Activated CD4-positive, alpha-beta memory T cell treated with anti-CD3 and anti-CD28 coated beads, Interleukin-2, amount 10 ng/mL, durations not matched to agents 7 days and 5 days (primary cell): ENCODE data around the gene NADSYN1. TPM values are rescaled to one million over a fixed set of nuclear protein-coding genes. Genes with fewer than 3 reads are reported as not detected.
"Not testable (repeated sequence)": the region's sequence is repeated elsewhere in the genome, so short reads cannot be mapped to it uniquely, and the experiment has no call there.

Source experiments
- CTCF ChIA-PET: fragments of 350-600 bp; sonication (Branson Sonifier 250); formaldehyde crosslinking; loops from one replicate; lab custom pipeline; 2021; ENCODE audit warnings: antibody characterized with exemption, inconsistent platforms; lab: Charles Lee
- POLR2A ChIA-PET: fragments of 350-600 bp; sonication (Branson Sonifier 250); formaldehyde crosslinking; loops from one replicate; lab custom pipeline; 2021; ENCODE audit warnings: antibody characterized with exemption; lab: Charles Lee
- DNase-seq: peaks from one replicate; pipeline ENCODE4 v3.0.0-alpha.2; 2020
- H3K27ac Mint-ChIP-seq: one replicate; pipeline ENCODE4 v1.8.0; 2021; ENCODE audit warnings: mild to moderate bottlenecking, mixed read lengths
- H3K27me3 Mint-ChIP-seq: one replicate; pipeline ENCODE4 v1.8.0; 2021; ENCODE audit warnings: mixed read lengths
- H3K36me3 Mint-ChIP-seq: one replicate; pipeline ENCODE4 v1.8.0; 2021; ENCODE audit warnings: low read depth, mixed read lengths
- H3K4me1 Mint-ChIP-seq: one replicate; pipeline ENCODE4 v1.8.0; 2021; ENCODE audit warnings: mixed read lengths
- H3K4me3 Mint-ChIP-seq: one replicate; pipeline ENCODE4 v1.8.0; 2021; ENCODE audit warnings: mild to moderate bottlenecking, mixed read lengths
- H3K9me3 Mint-ChIP-seq: one replicate; pipeline ENCODE4 v1.8.0; 2021; ENCODE audit warnings: mixed read lengths
- total RNA-seq, 2 experiments: library from RNA; stranded (reverse); gene quantifications; one replicate each; pipeline ENCODE4 v1.2.3, GENCODE V29; 2021

Gene NADSYN1
- total RNA-seq, 2 experiments from 2014 or later, result 141 to 142 TPM

DNA sequence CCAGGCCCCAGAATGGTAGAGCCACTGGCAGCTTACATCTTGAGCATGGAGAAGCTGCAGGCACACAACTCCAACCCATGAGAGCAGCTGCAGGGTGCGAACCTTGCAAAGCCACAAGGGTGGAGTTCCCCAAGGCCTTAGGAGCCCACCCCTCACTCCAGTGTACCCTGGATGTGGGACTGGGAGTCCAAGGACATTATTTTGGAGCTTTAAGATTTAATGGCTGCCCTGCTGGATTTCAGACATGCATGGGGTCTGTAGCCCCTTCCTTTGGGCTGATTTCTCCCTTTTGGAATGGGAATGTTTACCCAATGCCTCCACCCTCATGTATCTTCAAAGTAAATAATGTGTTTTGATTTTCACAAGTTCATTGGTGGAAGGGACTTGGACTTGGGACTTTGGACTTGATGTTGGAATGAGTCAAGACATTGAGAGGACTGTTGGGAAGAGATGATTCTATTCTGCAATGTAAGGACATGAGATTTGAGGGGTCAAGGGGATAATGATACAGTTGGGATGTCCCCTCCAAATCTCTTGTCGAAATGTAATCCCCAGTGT, 73.0 kb downstream of the NADSYN1 start:
- peaks cover 4% of the 10 kb centered on the region for H3K27me3 Mint-ChIP-seq
- ChIA-PET POLR2A (no interaction called here), CTCF (no interaction called here)
- H3K4me3 Mint-ChIP-seq, result no peak overlapping the region
- DNase-seq, result no peak
- peaks cover 9% of the 10 kb centered on the region for H3K9me3 Mint-ChIP-seq
- no peak overlapping the region for H3K27ac Mint-ChIP-seq
- no peaks in the 10 kb centered on the region for H3K4me1 Mint-ChIP-seq
- H3K36me3 Mint-ChIP-seq, result no peaks in the 10 kb centered on the region

DNA sequence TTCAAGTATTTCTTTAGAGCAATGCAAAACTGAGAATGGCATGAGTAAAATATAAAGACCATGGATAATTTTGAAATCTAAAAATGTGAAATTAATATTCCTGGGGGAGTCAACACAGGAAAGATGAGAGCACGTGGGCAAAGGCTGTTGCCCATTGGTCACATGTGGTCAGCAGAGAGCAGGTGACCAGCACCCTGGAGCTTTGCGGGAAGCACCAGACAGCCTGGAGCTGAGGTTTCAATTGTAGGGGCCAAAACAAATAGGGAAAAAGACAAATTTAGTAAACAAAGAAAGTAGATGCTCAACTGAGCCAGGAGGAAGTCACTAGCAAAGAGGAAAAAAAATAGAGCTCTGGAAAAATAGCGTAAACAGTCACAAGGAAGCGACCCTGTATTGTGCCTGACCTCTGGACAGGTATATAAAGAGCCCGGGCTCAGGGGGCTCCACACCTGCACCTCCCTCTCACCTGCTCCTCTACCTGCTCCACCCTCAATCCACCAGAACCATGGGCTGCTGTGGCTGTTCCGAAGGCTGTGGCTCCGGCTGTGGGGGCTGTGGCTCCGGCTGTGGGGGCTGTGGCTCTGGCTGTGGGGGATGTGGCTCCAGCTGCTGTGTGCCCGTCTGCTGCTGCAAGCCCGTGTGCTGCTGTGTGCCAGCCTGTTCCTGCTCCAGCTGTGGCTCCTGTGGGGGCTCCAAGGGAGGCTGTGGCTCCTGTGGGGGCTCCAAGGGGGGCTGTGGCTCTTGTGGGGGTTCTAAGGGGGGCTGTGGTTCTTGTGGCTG, 74.0 kb downstream of the NADSYN1 start, which contains the start of gene KRTAP5-7:
KRTAP5-7 (plus strand) TSS at position 472 of the 780 bp plus-strand sequence; CDS start at position 506, 34 bp downstream.
- H3K27ac Mint-ChIP-seq, POLR2A ChIA-PET, H3K27me3 Mint-ChIP-seq, CTCF ChIA-PET, H3K9me3 Mint-ChIP-seq, DNase-seq, H3K36me3 Mint-ChIP-seq, H3K4me3 Mint-ChIP-seq, H3K4me1 Mint-ChIP-seq: not testable (repeated sequence)

DNA sequence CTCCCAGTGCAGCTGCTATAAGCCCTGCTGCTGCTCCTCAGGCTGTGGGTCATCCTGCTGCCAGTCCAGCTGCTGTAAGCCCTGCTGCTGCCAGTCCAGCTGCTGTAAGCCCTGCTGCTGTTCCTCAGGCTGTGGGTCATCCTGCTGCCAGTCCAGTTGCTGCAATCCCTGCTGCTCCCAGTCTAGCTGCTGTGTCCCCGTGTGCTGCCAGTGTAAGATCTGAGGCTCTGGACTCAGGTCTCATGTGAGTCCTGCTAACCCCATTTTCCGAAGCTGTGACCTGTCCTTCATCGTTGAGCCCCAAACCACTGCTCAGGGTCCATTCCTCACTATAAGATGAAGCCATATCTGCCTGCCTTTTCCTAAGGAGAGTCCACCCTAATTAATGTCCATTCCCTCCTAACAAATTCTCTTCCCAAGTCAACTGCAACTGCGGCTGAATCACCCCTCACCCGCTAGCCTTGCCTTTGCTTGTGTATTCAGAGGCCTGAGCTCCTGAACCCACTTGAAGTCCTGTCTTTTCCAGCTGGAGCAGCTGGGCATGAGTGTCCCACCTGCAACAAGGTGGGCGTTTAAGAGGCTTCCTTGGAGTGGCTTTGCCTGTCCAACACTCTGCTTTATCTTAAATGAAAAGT, 74.7 kb downstream of the NADSYN1 start:
- Mint-ChIP-seq H3K27ac (no peak overlapping the region), H3K27me3 (peaks cover 6% of the 10 kb centered on the region), H3K9me3 (peaks cover 2% of the 10 kb centered on the region), H3K4me3 (no peak overlapping the region), H3K4me1 (no peaks in the 10 kb centered on the region), H3K36me3 (no peaks in the 10 kb centered on the region)
- ChIA-PET CTCF (no interaction called here), POLR2A (no interaction called here)
- no peak for DNase-seq

DNA sequence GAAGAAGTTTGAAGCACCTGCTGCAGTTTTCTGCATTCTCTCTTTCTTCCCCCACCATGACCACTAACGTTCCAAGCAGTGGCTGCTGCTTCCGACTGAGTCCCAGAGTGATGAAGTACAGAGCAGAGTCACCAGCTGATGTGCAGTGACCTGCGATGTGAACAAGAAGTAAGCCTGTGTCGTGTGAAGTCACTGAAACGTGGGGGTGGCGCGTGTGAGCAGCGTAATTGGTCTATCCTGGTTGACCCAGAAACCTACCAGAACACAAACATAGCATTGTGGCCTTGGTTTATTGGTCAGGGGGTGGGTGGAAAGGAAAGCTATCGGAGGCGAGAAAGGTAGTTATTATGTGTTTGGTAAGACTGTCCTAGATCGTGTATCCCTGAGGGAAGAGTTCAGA, 77.6 kb downstream of the NADSYN1 start:
- H3K9me3 Mint-ChIP-seq, result no peaks in the 10 kb centered on the region
- H3K36me3 Mint-ChIP-seq, result no peaks in the 10 kb centered on the region
- peaks cover 6% of the 10 kb centered on the region for H3K27me3 Mint-ChIP-seq
- no peak overlapping the region for H3K27ac Mint-ChIP-seq
- no peaks in the 10 kb centered on the region for H3K4me1 Mint-ChIP-seq
- POLR2A ChIA-PET, result no interaction called here
- no peak overlapping the region for H3K4me3 Mint-ChIP-seq
- DNase-seq, result no peak
- CTCF ChIA-PET, result no interaction called here

DNA sequence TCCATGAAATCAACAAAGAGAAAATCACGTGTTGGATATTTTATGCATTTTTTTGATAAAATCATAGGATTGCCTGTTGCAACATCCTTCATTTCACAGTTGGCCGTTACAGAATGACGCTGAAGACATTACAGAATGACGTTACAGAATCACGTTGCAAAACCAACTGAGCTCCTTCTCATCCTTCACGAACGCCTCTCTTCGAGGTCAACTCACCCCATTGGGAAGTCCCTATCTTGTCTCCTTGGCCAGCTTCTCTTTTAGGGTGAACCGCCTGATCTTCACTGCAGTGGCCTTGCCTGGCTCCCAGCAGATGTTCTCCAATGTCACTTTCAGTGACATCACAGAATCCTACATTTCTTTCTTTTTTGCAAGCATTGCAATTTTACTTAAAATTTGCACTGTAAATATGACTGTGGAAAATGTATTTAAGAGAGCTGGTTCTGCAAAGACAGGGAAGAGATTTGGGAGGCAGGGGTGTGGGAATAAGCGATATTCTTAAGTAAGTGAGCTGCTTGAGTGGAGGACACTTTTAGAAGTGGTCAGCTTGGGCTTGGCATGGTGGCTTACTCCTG, 79.1 kb downstream of the NADSYN1 start:
- CTCF ChIA-PET, result no interaction called here
- H3K27me3 Mint-ChIP-seq, result peaks cover 4% of the 10 kb centered on the region

DNA sequence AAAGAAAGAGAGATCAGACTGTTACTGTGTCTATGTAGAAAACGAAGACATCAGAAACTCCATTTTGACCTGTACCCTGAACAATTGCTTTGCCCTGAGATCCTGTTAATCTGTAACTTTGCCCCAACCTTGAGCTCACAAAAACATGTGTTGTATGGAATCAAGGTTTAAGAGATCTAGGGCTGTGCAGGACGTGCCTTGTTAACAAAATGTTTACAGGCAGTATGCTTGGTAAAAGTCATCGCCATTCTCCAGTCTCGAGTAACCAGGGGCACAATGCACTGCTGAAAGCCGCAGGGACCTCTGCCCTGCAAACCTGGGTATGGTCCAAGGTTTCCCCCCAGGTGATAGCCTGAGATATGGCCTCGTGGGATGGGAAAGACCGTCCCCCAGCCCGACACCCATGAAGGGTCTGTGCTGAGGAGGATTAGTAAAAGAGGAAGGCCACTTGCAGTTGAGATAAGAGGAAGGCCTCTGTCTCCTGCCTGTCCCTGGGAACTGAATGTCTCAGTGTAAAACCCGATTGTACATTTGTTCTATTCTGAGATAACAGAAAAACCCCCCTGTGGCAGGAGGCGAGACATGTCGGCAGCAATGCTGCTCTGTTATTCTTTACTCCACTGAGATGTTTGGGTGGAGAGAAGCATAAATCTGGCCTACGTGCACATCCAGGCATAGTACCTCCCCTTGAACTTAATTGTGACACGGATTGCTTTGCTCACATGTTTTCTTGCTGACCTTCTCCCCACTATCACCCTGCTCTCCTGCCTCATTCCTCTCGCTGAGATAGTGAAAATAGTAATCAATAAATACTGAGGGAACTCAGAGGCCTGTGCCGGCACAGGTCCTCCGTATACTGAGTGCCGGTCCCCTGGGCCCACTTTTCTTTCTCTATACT, 82.0 kb downstream of the NADSYN1 start:
- H3K27ac Mint-ChIP-seq, H3K4me1 Mint-ChIP-seq, DNase-seq, CTCF ChIA-PET, H3K9me3 Mint-ChIP-seq, H3K4me3 Mint-ChIP-seq, POLR2A ChIA-PET, H3K27me3 Mint-ChIP-seq, H3K36me3 Mint-ChIP-seq: not testable (repeated sequence)

More for the DNA sequence above, 79.1 kb downstream of the NADSYN1 start:
- H3K9me3 Mint-ChIP-seq, result no peaks in the 10 kb centered on the region
- H3K4me1 Mint-ChIP-seq, result no peaks in the 10 kb centered on the region
- H3K4me3 Mint-ChIP-seq, result no peak overlapping the region
- no peak for DNase-seq
- H3K36me3 Mint-ChIP-seq, result no peaks in the 10 kb centered on the region
- H3K27ac Mint-ChIP-seq, result no peak overlapping the region
- POLR2A ChIA-PET, result no interaction called here

DNA sequence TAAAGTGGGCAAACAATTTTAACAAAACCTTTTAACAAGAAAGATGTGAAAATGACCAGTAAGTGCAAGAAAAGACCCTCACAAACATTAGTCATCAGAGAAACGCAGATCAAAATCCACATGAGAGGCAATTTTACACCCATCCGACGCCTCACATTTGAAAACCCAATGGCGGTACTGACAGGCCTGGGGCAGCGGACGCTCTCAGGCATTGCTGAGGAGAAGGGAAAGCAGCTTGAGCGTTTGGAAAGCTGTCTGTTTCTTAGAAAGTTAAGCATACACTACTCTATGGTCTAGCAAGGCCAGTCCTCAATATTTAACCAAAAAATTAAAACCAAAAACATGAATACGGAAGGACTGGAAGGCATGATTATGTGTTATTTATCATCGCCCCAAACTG, 82.8 kb downstream of the NADSYN1 start:
- ChIA-PET CTCF (no interaction called here), POLR2A (no interaction called here)
- H3K36me3 Mint-ChIP-seq, result no peaks in the 10 kb centered on the region
- no peak overlapping the region for H3K4me3 Mint-ChIP-seq
- peaks cover 1% of the 10 kb centered on the region for H3K4me1 Mint-ChIP-seq
- H3K27me3 Mint-ChIP-seq, result peaks cover 1% of the 10 kb centered on the region
- H3K27ac Mint-ChIP-seq, result no peak overlapping the region
- no peak for DNase-seq
- H3K9me3 Mint-ChIP-seq, result peaks cover 3% of the 10 kb centered on the region

DNA sequence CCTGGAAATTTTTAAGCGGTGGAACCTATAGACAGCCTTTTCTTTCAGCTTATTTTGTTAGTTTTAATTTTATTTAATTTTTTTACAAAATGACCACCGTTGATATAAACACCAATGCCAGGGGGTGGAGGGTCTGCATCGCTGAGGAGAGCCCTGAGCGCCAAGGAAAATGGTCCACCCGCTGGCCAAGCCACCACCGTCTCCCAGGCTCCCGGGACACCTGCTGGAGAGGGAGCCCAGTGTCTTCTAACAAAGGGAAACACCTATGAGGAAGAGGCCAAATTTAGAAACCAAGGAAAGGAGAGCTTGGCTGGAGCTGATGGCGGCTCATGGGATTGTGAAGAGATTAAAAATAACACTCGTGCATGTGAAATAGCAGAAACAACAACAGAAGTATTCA, 84.5 kb downstream of the NADSYN1 start:
- Mint-ChIP-seq H3K9me3 (peaks cover 12% of the 10 kb centered on the region), H3K27ac (no peak overlapping the region), H3K27me3 (no peaks in the 10 kb centered on the region), H3K4me3 (no peak overlapping the region), H3K36me3 (no peaks in the 10 kb centered on the region), H3K4me1 (peaks cover 1% of the 10 kb centered on the region)
- ChIA-PET CTCF (no interaction called here), POLR2A (no interaction called here)
- DNase-seq, result no peak

DNA sequence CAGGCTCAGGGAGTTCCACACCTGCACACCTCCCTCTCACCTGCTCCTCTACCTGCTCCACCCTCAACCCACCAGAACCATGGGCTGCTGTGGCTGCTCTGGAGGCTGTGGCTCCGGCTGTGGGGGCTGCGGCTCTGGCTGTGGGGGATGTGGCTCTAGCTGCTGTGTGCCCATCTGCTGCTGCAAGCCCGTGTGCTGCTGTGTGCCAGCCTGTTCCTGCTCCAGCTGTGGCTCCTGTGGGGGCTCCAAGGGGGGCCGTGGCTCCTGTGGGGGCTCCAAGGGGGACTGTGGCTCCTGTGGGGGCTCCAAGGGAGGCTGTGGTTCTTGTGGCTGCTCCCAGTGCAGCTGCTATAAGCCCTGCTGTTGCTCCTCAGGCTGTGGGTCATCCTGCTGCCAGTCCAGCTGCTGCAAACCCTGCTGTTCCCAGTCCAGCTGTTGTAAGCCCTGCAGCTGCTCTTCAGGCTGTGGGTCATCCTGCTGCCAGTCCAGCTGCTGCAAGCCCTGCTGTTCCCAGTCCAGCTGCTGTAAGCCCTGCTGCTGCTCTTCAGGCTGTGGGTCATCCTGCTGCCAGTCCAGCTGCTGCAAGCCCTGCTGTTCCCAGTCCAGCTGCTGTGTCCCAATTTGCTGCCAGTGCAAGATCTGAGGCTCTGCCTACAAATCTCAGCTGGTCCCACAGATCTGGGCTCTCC, 85.1 kb downstream of the NADSYN1 start, which contains the start of gene KRTAP5-8:
KRTAP5-8 (plus strand) TSS at position 49 of the 689 bp plus-strand sequence; CDS start at position 80, 31 bp downstream.
- H3K27ac Mint-ChIP-seq, H3K36me3 Mint-ChIP-seq, POLR2A ChIA-PET, H3K4me3 Mint-ChIP-seq, DNase-seq, CTCF ChIA-PET, H3K27me3 Mint-ChIP-seq, H3K4me1 Mint-ChIP-seq: not testable (repeated sequence)
- peaks cover 12% of the 10 kb centered on the region for H3K9me3 Mint-ChIP-seq

DNA sequence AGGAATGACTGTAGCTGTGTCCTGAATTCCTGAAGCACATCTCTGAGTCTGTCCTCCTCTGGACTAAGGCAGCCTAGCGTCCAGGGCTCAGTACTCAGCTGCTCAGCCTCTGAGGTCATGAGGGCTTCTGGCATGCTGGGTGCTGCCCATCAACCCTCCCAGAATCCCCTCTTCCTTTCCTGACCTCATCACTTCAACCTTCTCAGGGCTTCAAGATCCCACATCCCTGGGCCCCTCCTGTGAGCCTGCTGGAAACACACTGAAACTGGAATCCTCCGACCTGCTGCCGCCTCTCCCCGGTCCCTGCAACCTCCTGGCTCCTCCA, 85.6 kb downstream of the NADSYN1 start:
- ChIA-PET CTCF (no interaction called here), POLR2A (no interaction called here)
- Mint-ChIP-seq H3K4me3 (no peak overlapping the region), H3K4me1 (peaks cover 1% of the 10 kb centered on the region), H3K9me3 (peaks cover 12% of the 10 kb centered on the region), H3K36me3 (no peaks in the 10 kb centered on the region), H3K27me3 (no peaks in the 10 kb centered on the region), H3K27ac (no peak overlapping the region)
- no peak for DNase-seq

DNA sequence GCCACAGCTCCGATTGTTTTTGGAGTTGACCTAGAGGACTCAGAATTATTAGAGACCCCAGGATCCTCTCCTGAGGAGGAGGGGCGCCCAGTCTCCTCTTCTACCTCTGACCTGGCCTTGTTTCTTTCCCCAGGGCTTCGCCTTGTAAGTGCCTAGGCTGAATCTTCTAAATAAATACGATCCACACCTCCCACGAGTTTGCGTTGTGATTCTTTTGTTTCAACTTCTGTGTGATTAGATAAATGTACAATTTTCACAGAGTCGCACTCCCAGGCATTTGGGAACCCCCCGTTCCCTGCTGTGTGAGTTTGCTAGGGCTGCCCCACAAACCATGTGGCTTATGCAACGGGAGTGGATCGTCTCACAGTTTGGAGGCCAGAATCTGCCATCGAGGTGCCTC, 86.0 kb downstream of the NADSYN1 start:
- peaks cover under 1% of the 10 kb centered on the region for H3K27me3 Mint-ChIP-seq
- H3K27ac Mint-ChIP-seq, result no peak overlapping the region
- DNase-seq, result no peak
- CTCF ChIA-PET, result no interaction called here
- no peaks in the 10 kb centered on the region for H3K36me3 Mint-ChIP-seq
- POLR2A ChIA-PET, result no interaction called here
- peaks cover 1% of the 10 kb centered on the region for H3K4me1 Mint-ChIP-seq
- H3K4me3 Mint-ChIP-seq, result no peak overlapping the region
- peaks cover 12% of the 10 kb centered on the region for H3K9me3 Mint-ChIP-seq

DNA sequence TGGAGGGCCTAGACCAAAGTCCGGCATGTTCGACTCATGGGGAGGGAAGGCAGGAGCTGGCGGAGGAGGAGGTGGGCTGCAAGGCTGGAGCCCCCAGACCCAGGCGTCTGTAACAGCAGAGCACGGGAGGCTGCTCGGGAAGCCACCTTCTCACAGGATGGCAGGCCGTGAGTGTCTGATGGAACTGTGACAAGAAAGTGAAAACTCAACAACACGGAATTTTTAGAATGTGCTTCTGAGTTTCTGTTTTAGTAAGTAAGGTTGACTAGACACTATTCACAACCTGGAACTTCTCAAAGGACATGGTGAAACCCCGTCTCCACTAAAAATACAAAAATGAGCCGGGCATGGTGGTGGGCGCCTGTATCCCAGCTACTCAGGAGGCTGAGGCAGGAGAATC, 87.0 kb downstream of the NADSYN1 start:
- DNase-seq, H3K27me3 Mint-ChIP-seq, H3K27ac Mint-ChIP-seq, CTCF ChIA-PET, H3K4me3 Mint-ChIP-seq, H3K4me1 Mint-ChIP-seq, POLR2A ChIA-PET, H3K36me3 Mint-ChIP-seq: not testable (repeated sequence)
- peaks cover 14% of the 10 kb centered on the region for H3K9me3 Mint-ChIP-seq
